GM23338 (cell line): ENCODE measurements around the gene CPLX1. TPM values are rescaled to one million over a fixed set of nuclear protein-coding genes. Genes with fewer than 3 reads are reported as not detected.
A peak's percentile ranks its signal among the peaks of the same experiment; 100 is the strongest.

Experiments
- ATAC-seq: fragments of 200-7000 bp; cut with Tn5 transposase; 3 replicates; pipeline ENCODE4 v1.9.1; 2020
- DNase-seq: peaks from one replicate; pipeline ENCODE4 v3.0.0-alpha.2; 2015; ENCODE audit warnings: low spot score
- H2AFZ ChIP-seq: fragments of 200-600 bp; sonication (generic); 2 replicates; pipeline ENCODE4 v1.8.0; 2016; ENCODE audit warnings: antibody characterized with exemption, mild to moderate bottlenecking, moderate library complexity
- H3F3A ChIP-seq: fragments of 200-600 bp; sonication (generic); replicated peaks from 2 replicates; pipeline ENCODE4 v1.8.0; 2017; ENCODE audit warnings: antibody characterized with exemption, mixed run types, low read depth
- H3K27ac ChIP-seq: fragments of 200-600 bp; sonication (generic); 2 replicates; pipeline ENCODE4 v1.6.1; 2016; ENCODE audit warnings: low read depth
- H3K27me3 ChIP-seq: fragments of 200-600 bp; sonication (generic); 2 replicates; pipeline ENCODE4 v1.8.0; 2016; ENCODE audit warnings: mild to moderate bottlenecking, mixed run types, moderate library complexity; ENCODE audit not compliant: insufficient read depth
- H3K36me3 ChIP-seq: fragments of 200-600 bp; sonication (generic); 2 replicates; pipeline ENCODE4 v1.8.0; 2016; ENCODE audit warnings: mild to moderate bottlenecking; ENCODE audit not compliant: insufficient read depth
- H3K4me1 ChIP-seq: fragments of 200-600 bp; sonication (generic); 2 replicates; pipeline ENCODE4 v1.8.0; 2016; ENCODE audit warnings: mild to moderate bottlenecking, moderate library complexity; ENCODE audit not compliant: insufficient read depth
- H3K4me2 ChIP-seq: fragments of 200-600 bp; sonication (generic); 2 replicates; pipeline ENCODE4 v1.7.1; 2017; ENCODE audit warnings: mixed run types
- H3K4me3 ChIP-seq: fragments of 200-600 bp; sonication (generic); 2 replicates; pipeline ENCODE4 v1.6.1; 2016; ENCODE audit warnings: mixed run types
- H3K79me2 ChIP-seq: fragments of 200-600 bp; sonication (generic); replicated peaks from 2 replicates; pipeline ENCODE4 v1.8.0; 2017; ENCODE audit warnings: mild to moderate bottlenecking; ENCODE audit not compliant: insufficient read depth
- H3K9me2 ChIP-seq: fragments of 200-600 bp; sonication (generic); 2 replicates; pipeline ENCODE4 v1.8.0; 2017; ENCODE audit not compliant: insufficient read depth
- H4K20me1 ChIP-seq: fragments of 200-600 bp; sonication (generic); replicated peaks from 2 replicates; pipeline ENCODE4 v1.8.0; 2017; ENCODE audit warnings: mild to moderate bottlenecking; ENCODE audit not compliant: insufficient read depth
- H3K27ac Mint-ChIP-seq: 2 replicates; pipeline ENCODE4 v1.8.0; 2020; ENCODE audit warnings: inconsistent platforms, mild to moderate bottlenecking, moderate library complexity, mixed read lengths
- H3K27me3 Mint-ChIP-seq: 3 replicates; pipeline ENCODE4 v1.8.0; 2022; ENCODE audit warnings: low read depth, mild to moderate bottlenecking, moderate library complexity, mixed read lengths, inconsistent platforms; ENCODE audit not compliant: insufficient read depth, poor library complexity
- H3K36me3 Mint-ChIP-seq: 3 replicates; pipeline ENCODE4 v1.8.0; 2021; ENCODE audit warnings: low read depth, mild to moderate bottlenecking, inconsistent platforms, moderate library complexity, mixed read lengths
- H3K4me1 Mint-ChIP-seq: 3 replicates; pipeline ENCODE4 v1.8.0; 2020; ENCODE audit warnings: mild to moderate bottlenecking, inconsistent platforms, mixed read lengths
- H3K4me3 Mint-ChIP-seq: 3 replicates; pipeline ENCODE4 v1.8.0; 2021; ENCODE audit warnings: moderate library complexity, mild to moderate bottlenecking, inconsistent platforms, mixed read lengths
- H3K9me3 Mint-ChIP-seq: 3 replicates; pipeline ENCODE4 v1.8.0; 2020; ENCODE audit warnings: moderate library complexity, mild to moderate bottlenecking, inconsistent platforms, mixed read lengths
- EZH2 ChIP-seq: fragments of 200-600 bp; sonication (generic); IDR thresholded peaks from one replicate; pipeline ENCODE4 v1.8.0; 2017; ENCODE audit warnings: antibody characterized with exemption, mild to moderate bottlenecking, low read depth; ENCODE audit not compliant: unreplicated experiment
- EZH2phosphoT487 ChIP-seq: fragments of 200-600 bp; sonication (generic); IDR thresholded peaks from one replicate; pipeline ENCODE4 v1.8.1; 2018; ENCODE audit warnings: antibody characterized with exemption; ENCODE audit not compliant: unreplicated experiment
- JUNB ChIP-seq: IDR thresholded peaks from one replicate; pipeline ENCODE4 v1.6.1; 2016; ENCODE audit warnings: antibody characterized with exemption; ENCODE audit not compliant: unreplicated experiment
- NANOG ChIP-seq: IDR thresholded peaks from 2 replicates; pipeline ENCODE4 v1.6.1; 2016; ENCODE audit warnings: antibody characterized with exemption, borderline replicate concordance
- POLR2AphosphoS5 ChIP-seq: IDR thresholded peaks from 2 replicates; pipeline ENCODE4 v1.6.1; 2016; ENCODE audit warnings: antibody characterized with exemption, low read depth
- STAT1 ChIP-seq: IDR thresholded peaks from one replicate; pipeline ENCODE4 v1.6.1; 2016; ENCODE audit warnings: antibody characterized with exemption; ENCODE audit not compliant: unreplicated experiment
- ZNF114 ChIP-seq: fragments of 250-450 bp; sonication (Bioruptor Pico); IDR thresholded peaks from 2 replicates; pipeline ENCODE4 v1.5.0; 2020; ENCODE audit warnings: mild to moderate bottlenecking, moderate library complexity
- ZNF331 ChIP-seq: fragments of 250-450 bp; sonication (Bioruptor Pico); IDR thresholded peaks from 2 replicates; pipeline ENCODE4 v1.5.0; 2020; ENCODE audit warnings: low read depth, mild to moderate bottlenecking, moderate library complexity
- polyA plus RNA-seq: library from polyadenylated mRNA; unstranded; fragments of >200 nt; fragmentation: Nextera tagmentation; extraction: Ambion mirVana; gene quantifications from 2 replicates; pipeline ENCODE4 v1.2.1, GENCODE V29; 2016
- total RNA-seq: library from RNA; depleted of rRNA; stranded (reverse); fragments of >200 nt; shearing (Covaris generic); gene quantifications from 2 replicates; pipeline ENCODE4 v1.2.3, GENCODE V29; 2014
- TF ChIP-seq, protein P1 (sequence below): IDR thresholded peaks from one replicate; pipeline ENCODE4 v1.6.1; 2018; ENCODE audit warnings: antibody characterized with exemption; ENCODE audit not compliant: unreplicated experiment
- TF ChIP-seq, protein P2 (sequence below), 2 experiments: fragments of 200-600 bp in 1 of 2; sonication (generic) in 1 of 2; conservative IDR thresholded peaks; 2 replicates each; pipeline versions ENCODE4 v1.5.1 to v1.6.1; 2016 to 2017; ENCODE audit warnings: antibody characterized with exemption in 2 of 2, low read depth in 2 of 2, mild to moderate bottlenecking in 2 of 2, moderate library complexity in 1 of 2
- TF ChIP-seq, protein P3 (sequence below): IDR thresholded peaks from 2 replicates; pipeline ENCODE4 v1.6.1; 2016; ENCODE audit warnings: antibody characterized with exemption

CPLX1 gene
- total and polyA plus RNA-seq, 2 experiments from 2014 or later, result 0.86 to 0.97 TPM

DNA sequence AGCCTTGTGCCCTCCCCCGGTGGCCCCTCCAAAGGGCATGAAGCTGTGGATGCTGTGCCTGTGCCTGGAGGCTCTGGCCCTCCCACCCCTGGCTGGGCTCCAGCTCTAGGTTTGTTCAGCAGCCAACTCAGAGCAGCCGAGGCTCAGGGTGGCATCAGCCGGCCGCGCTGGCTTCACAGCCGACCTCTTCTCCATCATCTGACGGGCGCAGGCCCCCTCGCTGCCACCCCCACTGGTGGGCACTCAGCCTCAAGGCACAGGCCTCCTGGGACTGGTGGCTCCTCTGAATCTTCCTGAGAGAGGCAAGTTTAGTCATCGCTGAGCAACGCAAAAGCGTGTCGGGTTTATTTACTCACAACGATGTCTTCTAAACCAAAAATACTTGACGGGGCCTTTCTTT lies 74.3 kb downstream of the CPLX1 start (continued):
- TF ChIP-seq, protein P1, sequence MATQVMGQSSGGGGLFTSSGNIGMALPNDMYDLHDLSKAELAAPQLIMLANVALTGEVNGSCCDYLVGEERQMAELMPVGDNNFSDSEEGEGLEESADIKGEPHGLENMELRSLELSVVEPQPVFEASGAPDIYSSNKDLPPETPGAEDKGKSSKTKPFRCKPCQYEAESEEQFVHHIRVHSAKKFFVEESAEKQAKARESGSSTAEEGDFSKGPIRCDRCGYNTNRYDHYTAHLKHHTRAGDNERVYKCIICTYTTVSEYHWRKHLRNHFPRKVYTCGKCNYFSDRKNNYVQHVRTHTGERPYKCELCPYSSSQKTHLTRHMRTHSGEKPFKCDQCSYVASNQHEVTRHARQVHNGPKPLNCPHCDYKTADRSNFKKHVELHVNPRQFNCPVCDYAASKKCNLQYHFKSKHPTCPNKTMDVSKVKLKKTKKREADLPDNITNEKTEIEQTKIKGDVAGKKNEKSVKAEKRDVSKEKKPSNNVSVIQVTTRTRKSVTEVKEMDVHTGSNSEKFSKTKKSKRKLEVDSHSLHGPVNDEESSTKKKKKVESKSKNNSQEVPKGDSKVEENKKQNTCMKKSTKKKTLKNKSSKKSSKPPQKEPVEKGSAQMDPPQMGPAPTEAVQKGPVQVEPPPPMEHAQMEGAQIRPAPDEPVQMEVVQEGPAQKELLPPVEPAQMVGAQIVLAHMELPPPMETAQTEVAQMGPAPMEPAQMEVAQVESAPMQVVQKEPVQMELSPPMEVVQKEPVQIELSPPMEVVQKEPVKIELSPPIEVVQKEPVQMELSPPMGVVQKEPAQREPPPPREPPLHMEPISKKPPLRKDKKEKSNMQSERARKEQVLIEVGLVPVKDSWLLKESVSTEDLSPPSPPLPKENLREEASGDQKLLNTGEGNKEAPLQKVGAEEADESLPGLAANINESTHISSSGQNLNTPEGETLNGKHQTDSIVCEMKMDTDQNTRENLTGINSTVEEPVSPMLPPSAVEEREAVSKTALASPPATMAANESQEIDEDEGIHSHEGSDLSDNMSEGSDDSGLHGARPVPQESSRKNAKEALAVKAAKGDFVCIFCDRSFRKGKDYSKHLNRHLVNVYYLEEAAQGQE, result no peak
- TF ChIP-seq JUNB (no peak), ZNF114 (CRISPR knock-in tag) (no peak), STAT1 (no peak), POLR2AphosphoS5 (no peak), EZH2phosphoT487 (no peak)
- TF ChIP-seq, protein P2, sequence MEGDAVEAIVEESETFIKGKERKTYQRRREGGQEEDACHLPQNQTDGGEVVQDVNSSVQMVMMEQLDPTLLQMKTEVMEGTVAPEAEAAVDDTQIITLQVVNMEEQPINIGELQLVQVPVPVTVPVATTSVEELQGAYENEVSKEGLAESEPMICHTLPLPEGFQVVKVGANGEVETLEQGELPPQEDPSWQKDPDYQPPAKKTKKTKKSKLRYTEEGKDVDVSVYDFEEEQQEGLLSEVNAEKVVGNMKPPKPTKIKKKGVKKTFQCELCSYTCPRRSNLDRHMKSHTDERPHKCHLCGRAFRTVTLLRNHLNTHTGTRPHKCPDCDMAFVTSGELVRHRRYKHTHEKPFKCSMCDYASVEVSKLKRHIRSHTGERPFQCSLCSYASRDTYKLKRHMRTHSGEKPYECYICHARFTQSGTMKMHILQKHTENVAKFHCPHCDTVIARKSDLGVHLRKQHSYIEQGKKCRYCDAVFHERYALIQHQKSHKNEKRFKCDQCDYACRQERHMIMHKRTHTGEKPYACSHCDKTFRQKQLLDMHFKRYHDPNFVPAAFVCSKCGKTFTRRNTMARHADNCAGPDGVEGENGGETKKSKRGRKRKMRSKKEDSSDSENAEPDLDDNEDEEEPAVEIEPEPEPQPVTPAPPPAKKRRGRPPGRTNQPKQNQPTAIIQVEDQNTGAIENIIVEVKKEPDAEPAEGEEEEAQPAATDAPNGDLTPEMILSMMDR (conservative IDR thresholded peaks at IDR 0.05; ENCODE audit: low read depth in 2 of 2), result no peak

DNA sequence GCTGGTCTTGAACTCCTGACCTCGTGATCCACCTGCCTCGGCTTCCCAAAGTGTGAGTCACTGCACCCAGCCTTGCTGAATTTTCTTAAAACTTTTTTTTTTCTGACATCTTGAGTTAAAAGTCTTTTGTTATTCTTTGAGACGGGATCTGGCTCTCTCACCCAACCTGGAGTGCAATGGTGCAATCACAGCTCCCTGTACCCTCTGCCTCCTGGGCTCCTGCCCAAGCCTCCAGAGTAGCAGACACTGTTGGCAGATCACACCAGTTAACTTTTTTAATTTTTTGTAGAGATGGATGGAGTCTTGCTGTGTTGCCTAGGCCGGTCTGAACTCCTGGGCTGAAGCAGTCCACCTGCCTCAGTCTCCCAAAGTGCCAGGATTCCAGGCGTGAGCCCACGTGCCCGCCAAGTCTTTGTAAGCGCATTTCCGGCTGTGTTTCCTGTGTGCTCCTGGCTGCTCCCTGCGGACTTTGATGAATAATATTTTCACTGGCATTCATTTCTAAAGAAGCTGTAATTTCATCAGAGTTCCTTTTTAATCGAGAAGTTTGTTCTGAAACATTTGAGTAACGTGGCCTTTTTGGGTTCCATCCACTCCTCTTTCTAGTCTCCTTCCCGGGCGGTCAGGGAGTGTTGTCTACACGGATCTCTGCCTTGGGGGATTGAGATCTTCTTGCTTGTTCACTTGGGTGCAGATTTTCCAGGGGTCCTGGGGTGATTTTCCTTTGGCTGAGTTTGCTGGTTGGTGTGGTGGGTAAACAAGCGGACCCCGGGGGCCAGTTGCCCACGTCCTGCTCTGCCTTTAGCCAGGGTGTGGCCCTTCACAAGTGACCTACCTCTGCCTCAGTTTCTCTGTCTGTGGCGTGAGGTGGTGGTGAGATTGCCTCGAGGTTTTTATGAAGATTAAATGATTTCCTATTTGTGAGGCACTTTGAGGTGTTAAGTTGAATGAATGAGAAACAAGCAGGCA lies 75.9 kb downstream of the CPLX1 start:
- Histone ChIP-seq H3K4me3 (no peak overlapping the region), H2AFZ (no peak overlapping the region), H3F3A (no peaks in the 10 kb centered on the region), H3K36me3 (0 out of 2 replicates have a peak, but pooled peaks cover 3% of the 10 kb centered on the region), H3K4me1 (no peaks in the 10 kb centered on the region), H4K20me1 (peaks cover 14% of the 10 kb centered on the region), H3K27ac (0 out of 2 replicates have a peak overlapping the region, but pooled peaks have one; percentile 26), H3K79me2 (peaks cover 38% of the 10 kb centered on the region), H3K4me2 (no peak overlapping the region), H3K9me2 (no peaks in the 10 kb centered on the region), H3K27me3 (no peaks in the 10 kb centered on the region)
- Mint-ChIP-seq H3K27me3 (peaks cover 3% of the 10 kb centered on the region), H3K9me3 (peaks cover 8% of the 10 kb centered on the region; the same call in 2 of the 3 replicates), H3K36me3 (peaks cover 53% of the 10 kb centered on the region), H3K4me3 (no peak overlapping the region), H3K27ac (no peak overlapping the region; the same call in 1 of the 2 replicates), H3K4me1 (no peaks in the 10 kb centered on the region)
- DNase-seq (no peak), ATAC-seq (no peak)
- no peak for TF ChIP-seq EZH2
- TF ChIP-seq JUNB, result no peak
- TF ChIP-seq, protein P1, result no peak
- no peak for TF ChIP-seq STAT1
- TF ChIP-seq, protein P3, sequence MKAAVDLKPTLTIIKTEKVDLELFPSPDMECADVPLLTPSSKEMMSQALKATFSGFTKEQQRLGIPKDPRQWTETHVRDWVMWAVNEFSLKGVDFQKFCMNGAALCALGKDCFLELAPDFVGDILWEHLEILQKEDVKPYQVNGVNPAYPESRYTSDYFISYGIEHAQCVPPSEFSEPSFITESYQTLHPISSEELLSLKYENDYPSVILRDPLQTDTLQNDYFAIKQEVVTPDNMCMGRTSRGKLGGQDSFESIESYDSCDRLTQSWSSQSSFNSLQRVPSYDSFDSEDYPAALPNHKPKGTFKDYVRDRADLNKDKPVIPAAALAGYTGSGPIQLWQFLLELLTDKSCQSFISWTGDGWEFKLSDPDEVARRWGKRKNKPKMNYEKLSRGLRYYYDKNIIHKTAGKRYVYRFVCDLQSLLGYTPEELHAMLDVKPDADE, result no peak
- no peak for TF ChIP-seq NANOG
- TF ChIP-seq, protein P2 (conservative IDR thresholded peaks at IDR 0.05; ENCODE audit: low read depth in 2 of 2), result no peak
- TF ChIP-seq ZNF114 (CRISPR knock-in tag), result no peak
- no peak for TF ChIP-seq ZNF331 (CRISPR knock-in tag)
- no peak for TF ChIP-seq EZH2phosphoT487
